K562 (cell line): Measurements from ENCODE around the gene ENG. TPM values are rescaled to one million over a fixed set of nuclear protein-coding genes. Genes with fewer than 3 reads are reported as not detected.
A peak's percentile ranks its signal among the peaks of the same experiment; 100 is the strongest.

Source experiments
- ATAC-seq: fragments of 200-7000 bp; cut with Tn5 transposase; 3 replicates; pipeline ENCODE4 v1.9.1; 2020; ENCODE audit warnings: moderate library complexity
- BruUV-seq: library from RNA; stranded (reverse); fragments of 400-500 nt; replicated peaks from 2 replicates; lab custom pipeline; 2021; lab: Mats Ljungman, UMichigan
- CTCF ChIA-PET: fragments of 300-600 bp; formaldehyde crosslinking; extraction: SDS; loops from one replicate; lab custom pipeline; 2021; ENCODE audit warnings: low intra/inter-chr PET ratio; lab: Yijun Ruan, JAX
- POLR2A ChIA-PET: fragments of 300-600, 350-650 bp; sonication (Branson Sonifier 250); formaldehyde crosslinking; extraction: SDS; loops from one replicate; lab custom pipeline; 2021; ENCODE audit warnings: antibody characterized with exemption, inconsistent platforms; lab: Yijun Ruan, JAX
- DNase-seq, 4 experiments: peaks; one replicate each; pipeline versions ENCODE4 v3.0.0 to v3.0.0-alpha.2; 2011 to 2018; ENCODE audit warnings: low spot score in 3 of 4, mixed read lengths in 3 of 4; ENCODE audit errors: extremely low read depth in 1 of 4
- FAIRE-seq: peaks from 2 replicates; lab custom pipeline; 2011; peaks lifted over from hg19 to GRCh38; lab: Jason Lieb, UNC
- H2AFZ ChIP-seq: 2 replicates; pipeline ENCODE4 v1.6.0; 2011; ENCODE audit warnings: low read depth, low read length, control low read depth, inconsistent platforms
- H3K27ac ChIP-seq: fragments of 200-600 bp; 3 replicates; pipeline ENCODE4 v1.8.0; 2011; ENCODE audit warnings: low read depth, mild to moderate bottlenecking, control low read depth, inconsistent platforms, low read length, moderate library complexity, mixed read lengths; ENCODE audit errors: extremely low read depth
- H3K27me3 ChIP-seq, 2 experiments: fragments of 300-600 bp in 1 of 2; 2 replicates in 1 of 2; 3 replicates in 1 of 2; pipeline versions ENCODE4 v1.6.0 to v1.8.0; 2011; ENCODE audit warnings: inconsistent platforms in 2 of 2, low read length in 2 of 2, mild to moderate bottlenecking in 1 of 2, mixed read lengths in 1 of 2, moderate library complexity in 1 of 2; ENCODE audit not compliant: control insufficient read depth in 2 of 2, insufficient read depth in 2 of 2
- H3K36me3 ChIP-seq: fragments of 300-600 bp; 3 replicates; pipeline ENCODE4 v1.8.0; 2011; ENCODE audit warnings: mild to moderate bottlenecking, low read length, inconsistent platforms; ENCODE audit not compliant: control insufficient read depth, insufficient read depth
- H3K4me1 ChIP-seq, 2 experiments: fragments of 200-600 bp in 1 of 2; replicated peaks in 1 of 2; 2 replicates in 1 of 2; 3 replicates in 1 of 2; pipeline versions ENCODE4 v1.5.1 to v1.8.0; 2011; ENCODE audit warnings: inconsistent platforms in 2 of 2, low read length in 2 of 2, mild to moderate bottlenecking in 1 of 2, mixed read lengths in 1 of 2, moderate library complexity in 1 of 2; ENCODE audit not compliant: control insufficient read depth in 2 of 2, insufficient read depth in 2 of 2
- H3K4me2 ChIP-seq: 2 replicates; pipeline ENCODE4 v1.6.1; 2011; ENCODE audit warnings: low read length, control low read depth, inconsistent platforms, mixed read lengths; ENCODE audit not compliant: insufficient read depth
- H3K4me3 ChIP-seq: fragments of 200-600 bp; sonication (generic), shearing (Covaris generic); 2 replicates; pipeline ENCODE4 v1.5.1; 2016; ENCODE audit warnings: control low read depth, inconsistent platforms
- H3K79me2 ChIP-seq: fragments of 200-600 bp; 3 replicates; pipeline ENCODE4 v1.8.0; 2011; ENCODE audit warnings: low read length, inconsistent platforms; ENCODE audit not compliant: control insufficient read depth, insufficient read depth
- H3K9ac ChIP-seq, 2 experiments: 2 replicates each; pipeline versions ENCODE4 v1.6.0 to v1.6.1; 2011; ENCODE audit warnings: low read depth in 2 of 2, low read length in 2 of 2, control low read depth in 1 of 2, inconsistent platforms in 1 of 2, mild to moderate bottlenecking in 1 of 2, mixed read lengths in 1 of 2; ENCODE audit not compliant: insufficient read depth in 1 of 2
- H3K9me1 ChIP-seq: one replicate; pipeline ENCODE4 v1.6.0; 2011; ENCODE audit warnings: inconsistent platforms, mild to moderate bottlenecking, low read length, moderate library complexity; ENCODE audit not compliant: control insufficient read depth, insufficient read depth
- H3K9me3 ChIP-seq: replicated peaks from 2 replicates; pipeline ENCODE4 v1.5.1; 2011; ENCODE audit warnings: low read depth, low read length, inconsistent platforms; ENCODE audit not compliant: control insufficient read depth, insufficient read depth
- H4K20me1 ChIP-seq: replicated peaks from 2 replicates; pipeline ENCODE4 v1.6.1; 2011; ENCODE audit warnings: low read length, inconsistent platforms, mixed read lengths; ENCODE audit not compliant: control insufficient read depth, insufficient read depth
- CREM ChIP-seq: IDR thresholded peaks from 2 replicates; pipeline ENCODE4 v1.6.1; 2014; ENCODE audit warnings: antibody characterized with exemption, low read depth
- CTCF ChIP-seq, 3 experiments: IDR thresholded peaks in 2 of 3; conservative IDR thresholded peaks in 1 of 3; 2 replicates each; pipeline ENCODE4 v1.5.1; 2011 to 2012; ENCODE audit warnings: low read length in 3 of 3, mild to moderate bottlenecking in 3 of 3, control low read depth in 2 of 3, improper control_type of control experiment in 1 of 3, inconsistent platforms in 1 of 3, low read depth in 1 of 3, mixed read lengths in 1 of 3, moderate library complexity in 1 of 3; ENCODE audit not compliant: insufficient read depth in 2 of 3
- ELF2 ChIP-seq: fragments of 250-450 bp; sonication (Bioruptor Pico); IDR thresholded peaks from 2 replicates; pipeline ENCODE4 v1.5.0; 2021; ENCODE audit warnings: mild to moderate bottlenecking
- ETV5 ChIP-seq: sonication (generic); formaldehyde crosslinking; IDR thresholded peaks from 2 replicates; pipeline ENCODE4 v1.4.0; 2020; ENCODE audit warnings: low read depth, mild to moderate bottlenecking, missing genetic modification reagents
- FOXP1 ChIP-seq: sonication (generic); formaldehyde crosslinking; IDR thresholded peaks from 2 replicates; pipeline ENCODE4 v1.8.0; 2022; ENCODE audit warnings: mild to moderate bottlenecking, missing genetic modification reagents
- KDM5B ChIP-seq: fragments of 200-600 bp; sonication (generic); IDR thresholded peaks from 2 replicates; pipeline ENCODE4 v1.6.1; 2012; ENCODE audit warnings: low read depth, mild to moderate bottlenecking, moderate library complexity, low read length, control low read depth, inconsistent platforms; ENCODE audit not compliant: insufficient replicate concordance
- MED1 ChIP-seq: sonication (generic); formaldehyde crosslinking; IDR thresholded peaks from 2 replicates; pipeline ENCODE4 v1.8.1; 2023; ENCODE audit warnings: missing genetic modification reagents, borderline replicate concordance
- RAD21 ChIP-seq, 2 experiments: fragments of 250-450 bp in 1 of 2; fragments of 450-650 bp in 1 of 2; sonication (Bioruptor Pico) in 1 of 2; formaldehyde crosslinking in 1 of 2; IDR thresholded peaks in 1 of 2; conservative IDR thresholded peaks in 1 of 2; 2 replicates each; pipeline versions ENCODE4 v1.4.0 to v1.8.0; 2020 to 2022; ENCODE audit warnings: mild to moderate bottlenecking in 2 of 2, moderate library complexity in 1 of 2
- TARDBP ChIP-seq: fragments of 450-650 bp; IDR thresholded peaks from 2 replicates; pipeline ENCODE4 v1.6.1; 2016
- TEAD2 ChIP-seq: fragments of 450-650 bp; IDR thresholded peaks from 2 replicates; pipeline ENCODE4 v1.6.1; 2016; ENCODE audit warnings: missing genetic modification characterization, control low read depth, missing compliant biosample characterization
- YBX1 ChIP-seq: fragments of 450-650 bp; IDR thresholded peaks from 2 replicates; pipeline ENCODE4 v1.7.1; 2016; ENCODE audit warnings: mild to moderate bottlenecking
- ZNF133 ChIP-seq: fragments of 250-450 bp; sonication (Bioruptor Pico); IDR thresholded peaks from 2 replicates; pipeline ENCODE4 v1.4.0; 2020; ENCODE audit warnings: mild to moderate bottlenecking
- ZNF134 ChIP-seq: fragments of 250-450 bp; sonication (Bioruptor Pico); conservative IDR thresholded peaks from 2 replicates; pipeline ENCODE4 v1.4.0; 2020
- ZNF197 ChIP-seq: fragments of 200-800 bp; sonication (Bioruptor generic); IDR thresholded peaks from 2 replicates; pipeline ENCODE4 v1.6.1; 2016; ENCODE audit warnings: low read depth, missing genetic modification characterization, missing compliant biosample characterization
- ZNF444 ChIP-seq: fragments of 250-450 bp; sonication (Bioruptor Pico); IDR thresholded peaks from 2 replicates; pipeline ENCODE4 v1.4.0; 2020; ENCODE audit warnings: mild to moderate bottlenecking, moderate library complexity
- ZNF445 ChIP-seq: fragments of 250-450 bp; sonication (Bioruptor Pico); IDR thresholded peaks from 2 replicates; pipeline ENCODE4 v1.4.0; 2020; ENCODE audit warnings: low read depth, mild to moderate bottlenecking, moderate library complexity
- WGBS: fragments of 100-300 bp; shearing (Covaris generic); methylation state at CpG from one replicate; pipeline ENCODE4 v1.1.6; 2016; ENCODE audit warnings: low coverage, mixed read lengths; ENCODE audit not compliant: insufficient coverage; ENCODE audit errors: missing lambda C conversion rate; 5-methylcytosine and 5-hydroxymethylcytosine counted together
- in situ Hi-C: fragments of 300-500 bp; cut with MboI; formaldehyde crosslinking; loops from 4 replicates; pipeline ENCODE4 v1.15.0; 2018; ENCODE audit warnings: inconsistent platforms, mixed read lengths
- intact Hi-C: fragments of 100-400 bp; cut with micrococcal nuclease; formaldehyde crosslinking; loops from 2 replicates; pipeline ENCODE4 v1.14.2; 2022
- polyA plus RNA-seq, 8 experiments: library from polyadenylated mRNA; depleted of rRNA in 4 of 8; stranded (reverse) in 5 of 8; unstranded in 3 of 8; fragments of >200 nt; fragmentation: Nextera tagmentation in 2 of 8; fragmentation: Illumina TruSeq in 1 of 8; extraction: Ambion mirVana in 2 of 8; extraction: Trizol in 1 of 8; gene quantifications; 2 replicates each; pipeline versions ENCODE4 v1.2.1 to v1.2.3, GENCODE V29; 2011 to 2014; ENCODE audit warnings: inconsistent platforms in 1 of 8, missing spikeins in 1 of 8
- total RNA-seq, 7 experiments: library from RNA; depleted of rRNA in 6 of 7; stranded (reverse); fragments of >200 nt in 6 of 7; fragmentation: Illumina TruSeq in 2 of 7; extraction: Trizol in 2 of 7; gene quantifications; 2 replicates each; pipeline versions ENCODE4 v1.2.1 to v1.2.3, GENCODE V29; 2011 to 2021; ENCODE audit warnings: low replicate concordance in 1 of 7

ENG gene
- total and polyA plus RNA-seq, 9 of the 15 experiments (the other 6 are each of a cell fraction or from before 2014, with no cell fraction given): 0.04 to 0.40 (median 0.14) TPM; not detected in 1

DNA sequence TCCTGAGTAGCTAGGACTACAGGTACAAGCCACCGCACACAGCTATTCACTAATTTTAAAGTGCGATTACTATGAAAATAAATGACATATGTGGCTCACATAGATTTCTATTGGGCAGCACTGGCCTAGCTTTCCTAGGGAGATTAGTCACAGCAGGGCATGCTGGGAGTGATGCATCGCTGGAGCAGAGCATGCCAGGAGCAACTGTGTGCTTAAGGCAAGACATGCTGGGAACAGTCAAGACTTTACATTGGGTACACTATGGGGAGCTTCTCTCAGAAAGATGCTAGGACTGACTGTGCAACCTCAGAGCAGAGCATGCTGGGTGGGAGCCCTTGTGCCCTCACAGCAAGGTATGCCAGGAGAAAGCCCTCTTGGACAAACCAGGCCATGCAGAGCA lies 35.6 kb upstream of the ENG start (continued):
- TF ChIP-seq ZNF197 (CRISPR knock-in tag): no peak
- TF ChIP-seq ZNF444 (CRISPR knock-in tag): no peak
- no peak for TF ChIP-seq ELF2 (CRISPR knock-in tag)
- no peak for TF ChIP-seq ZNF445
- no peak for TF ChIP-seq KDM5B
- TF ChIP-seq TEAD2 (tag): no peak
- no peak for TF ChIP-seq FOXP1 (CRISPR knock-in tag)
- no peak for TF ChIP-seq YBX1
- TF ChIP-seq TARDBP: no peak

GRCh38 chr9:127887792-127888191 lies 33.3 kb upstream of the ENG start:
- in situ Hi-C loops: no loop called here
- FAIRE-seq: peak; percentile 86
- Histone ChIP-seq H4K20me1 (no peaks in the 10 kb centered on the region), H3K36me3 (peaks cover 64% of the 10 kb centered on the region), H3K9me3 (no peaks in the 10 kb centered on the region; the same call in 1 of the 2 replicates), H3K9ac (peak overlapping the region in 1 of 2 experiments; percentile 78; a peak in 1 of 4 replicates), H2AFZ (no peak overlapping the region), H3K27ac (no peak overlapping the region; the same call in 2 of the 3 replicates), H3K4me2 (no peak overlapping the region), H3K9me1 (no peaks in the 10 kb centered on the region), H3K79me2 (no peaks in the 10 kb centered on the region), H3K4me3 (no peak overlapping the region), H3K27me3 (no peaks in the 10 kb centered on the region), H3K4me1 (peaks cover 0 to 35% of the 10 kb centered on the region in 2 experiments; a peak in 3 of 5 replicates)
- TF ChIP-seq ETV5: no peak
- peak; percentile 33 to 46 (median 44); a peak in 4 of 6 replicates for TF ChIP-seq CTCF (IDR thresholded peaks at IDR 0.05 in 2 of 3, conservative IDR thresholded peaks at IDR 0.05 in 1 of 3; ENCODE audit: insufficient read depth in 2 of 3, low read depth in 1 of 3, low read length in 3 of 3)
- TF ChIP-seq CREM: no peak
- TF ChIP-seq ZNF133 (CRISPR knock-in tag): no peak
- peak in 1 of 2 experiments; percentile 26; a peak in 1 of 4 replicates for TF ChIP-seq RAD21 (CRISPR knock-in tag; conservative IDR thresholded peaks at IDR 0.05 in 1 of 2, IDR thresholded peaks at IDR 0.05 in 1 of 2)
- TF ChIP-seq ZNF134 (CRISPR knock-in tag): no peak
- 0 out of 2 replicates have a peak, but pooled peaks have one; percentile 46 for TF ChIP-seq MED1
- no TSS peak for BruUV-seq
- intact Hi-C loops: no loop called here
- ATAC-seq: peak; percentile 84
- WGBS: 41% methylated on average over 2 of the region's 2 CpGs
- ChIA-PET POLR2A (interaction anchor here (1.2 to 1.9 kb wide), 2 partner anchors 9 to 10 kb away, joined by 3 to 5 read pairs; no protein-coding TSS in a partner anchor), CTCF (no interaction called here)
- no peak for DNase-seq
